ENCODE data around the gene ANO2.

ANO2 gene

GRCh38 chr12:5909560-5909959 lies 35.5 kb downstream of the ANO2 start:
- no peaks in the 10 kb centered on the region for H3K36me3 ChIP-seq (ENCODE audit: insufficient read depth, insufficient read length, low read length)
- H3K4me3 ChIP-seq (ENCODE audit: insufficient read length, low read depth) = no peak overlapping the region
- H3K9ac ChIP-seq (ENCODE audit: insufficient read length, low read depth) = no peak overlapping the region
- TF ChIP-seq YY1 (IDR thresholded peaks at IDR 0.05; ENCODE audit: insufficient read depth, insufficient read length) = no peak
- TF ChIP-seq ZNF274 (IDR thresholded peaks at IDR 0.05; ENCODE audit: low read depth, low read length) = no peak
- no peak for TF ChIP-seq SUZ12 (IDR thresholded peaks at IDR 0.05; ENCODE audit: extremely low read depth, insufficient read depth, insufficient read length)
- peaks cover 6% of the 10 kb centered on the region for H3K4me1 ChIP-seq (ENCODE audit: insufficient read depth, insufficient read length)
- no peaks in the 10 kb centered on the region for H3K27me3 ChIP-seq (ENCODE audit: insufficient read depth, insufficient read length)
- DNase-seq (ENCODE audit: low read depth, low spot score) = no peak
- no peaks in the 10 kb centered on the region for H3K9me3 ChIP-seq (ENCODE audit: insufficient read depth, low read length)

- no peak for DNase-seq (ENCODE audit: low read depth, low spot score)
- no peaks in the 10 kb centered on the region for H3K27me3 ChIP-seq (ENCODE audit: insufficient read depth, insufficient read length)
- H3K36me3 ChIP-seq (ENCODE audit: insufficient read depth, insufficient read length, low read length) = no peaks in the 10 kb centered on the region
- no peak for TF ChIP-seq ZNF274 (IDR thresholded peaks at IDR 0.05; ENCODE audit: low read depth, low read length)
- no peak for TF ChIP-seq YY1 (IDR thresholded peaks at IDR 0.05; ENCODE audit: insufficient read depth, insufficient read length)
- TF ChIP-seq SUZ12 (IDR thresholded peaks at IDR 0.05; ENCODE audit: extremely low read depth, insufficient read depth, insufficient read length) = no peak
- H3K9me3 ChIP-seq (ENCODE audit: insufficient read depth, low read length) = no peaks in the 10 kb centered on the region
- H3K4me3 ChIP-seq (ENCODE audit: insufficient read length, low read depth) = no peak overlapping the region
- peaks cover 9% of the 10 kb centered on the region for H3K4me1 ChIP-seq (ENCODE audit: insufficient read depth, insufficient read length)
- no peak overlapping the region for H3K9ac ChIP-seq (ENCODE audit: insufficient read length, low read depth)
Measured at GRCh38 chr12:5908251-5908650, 36.8 kb downstream of the ANO2 start.

DNA sequence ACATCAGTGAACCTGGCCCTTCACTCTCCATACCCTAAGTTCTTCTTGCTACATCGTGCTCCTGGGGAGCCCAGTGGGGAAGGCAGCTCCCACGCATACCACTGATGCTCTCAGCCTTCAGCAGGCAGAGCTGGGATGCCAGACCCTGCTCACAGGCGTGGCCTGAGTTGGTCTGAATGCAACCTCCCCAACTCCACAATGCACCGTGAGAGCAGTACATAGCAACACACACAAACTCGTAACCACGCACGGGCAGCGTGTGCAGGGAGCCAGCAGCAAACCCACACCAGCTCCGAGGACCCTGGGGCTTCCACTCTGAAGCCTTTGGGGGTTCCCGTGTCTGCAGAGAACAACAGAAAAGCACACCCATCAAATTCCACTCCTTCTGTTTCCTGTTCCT lies 37.3 kb downstream of the ANO2 start:
- no peak for DNase-seq (ENCODE audit: low read depth, low spot score)
- no peak for TF ChIP-seq YY1 (IDR thresholded peaks at IDR 0.05; ENCODE audit: insufficient read depth, insufficient read length)
- no peak for TF ChIP-seq ZNF274 (IDR thresholded peaks at IDR 0.05; ENCODE audit: low read depth, low read length)
- TF ChIP-seq SUZ12 (IDR thresholded peaks at IDR 0.05; ENCODE audit: extremely low read depth, insufficient read depth, insufficient read length) = no peak
- H3K27me3 ChIP-seq (ENCODE audit: insufficient read depth, insufficient read length) = no peaks in the 10 kb centered on the region

GRCh38 chr12:5905757-5906156 lies 39.3 kb downstream of the ANO2 start:
- Histone ChIP-seq H3K4me3 (ENCODE audit: insufficient read length, low read depth) (no peak overlapping the region), H3K27me3 (ENCODE audit: insufficient read depth, insufficient read length) (no peaks in the 10 kb centered on the region), H3K9me3 (ENCODE audit: insufficient read depth, low read length) (no peaks in the 10 kb centered on the region), H3K4me1 (ENCODE audit: insufficient read depth, insufficient read length) (peaks cover 7% of the 10 kb centered on the region), H3K9ac (ENCODE audit: insufficient read length, low read depth) (no peak overlapping the region), H3K36me3 (ENCODE audit: insufficient read depth, insufficient read length, low read length) (no peaks in the 10 kb centered on the region)
- TF ChIP-seq ZNF274 (IDR thresholded peaks at IDR 0.05; ENCODE audit: low read depth, low read length) (no peak), SUZ12 (IDR thresholded peaks at IDR 0.05; ENCODE audit: extremely low read depth, insufficient read depth, insufficient read length) (no peak), YY1 (IDR thresholded peaks at IDR 0.05; ENCODE audit: insufficient read depth, insufficient read length) (no peak)
- no peak for DNase-seq (ENCODE audit: low read depth, low spot score)

More for the DNA sequence above, 37.3 kb downstream of the ANO2 start:
- H3K9ac ChIP-seq (ENCODE audit: insufficient read length, low read depth) = no peak overlapping the region
- H3K4me3 ChIP-seq (ENCODE audit: insufficient read length, low read depth) = no peak overlapping the region
- H3K36me3 ChIP-seq (ENCODE audit: insufficient read depth, insufficient read length, low read length) = no peaks in the 10 kb centered on the region
- H3K9me3 ChIP-seq (ENCODE audit: insufficient read depth, low read length) = no peaks in the 10 kb centered on the region
- peaks cover 7% of the 10 kb centered on the region for H3K4me1 ChIP-seq (ENCODE audit: insufficient read depth, insufficient read length)

- Histone ChIP-seq H3K4me1 (ENCODE audit: insufficient read depth, insufficient read length) (peaks cover 15% of the 10 kb centered on the region), H3K9me3 (ENCODE audit: insufficient read depth, low read length) (no peaks in the 10 kb centered on the region), H3K9ac (ENCODE audit: insufficient read length, low read depth) (no peak overlapping the region), H3K36me3 (ENCODE audit: insufficient read depth, insufficient read length, low read length) (no peaks in the 10 kb centered on the region), H3K4me3 (ENCODE audit: insufficient read length, low read depth) (no peak overlapping the region), H3K27me3 (ENCODE audit: insufficient read depth, insufficient read length) (no peaks in the 10 kb centered on the region)
- no peak for DNase-seq (ENCODE audit: low read depth, low spot score)
- no peak for TF ChIP-seq YY1 (IDR thresholded peaks at IDR 0.05; ENCODE audit: insufficient read depth, insufficient read length)
- TF ChIP-seq ZNF274 (IDR thresholded peaks at IDR 0.05; ENCODE audit: low read depth, low read length) = no peak
- no peak for TF ChIP-seq SUZ12 (IDR thresholded peaks at IDR 0.05; ENCODE audit: extremely low read depth, insufficient read depth, insufficient read length)
Measured at GRCh38 chr12:5904969-5905368, 40.1 kb downstream of the ANO2 start.

DNA sequence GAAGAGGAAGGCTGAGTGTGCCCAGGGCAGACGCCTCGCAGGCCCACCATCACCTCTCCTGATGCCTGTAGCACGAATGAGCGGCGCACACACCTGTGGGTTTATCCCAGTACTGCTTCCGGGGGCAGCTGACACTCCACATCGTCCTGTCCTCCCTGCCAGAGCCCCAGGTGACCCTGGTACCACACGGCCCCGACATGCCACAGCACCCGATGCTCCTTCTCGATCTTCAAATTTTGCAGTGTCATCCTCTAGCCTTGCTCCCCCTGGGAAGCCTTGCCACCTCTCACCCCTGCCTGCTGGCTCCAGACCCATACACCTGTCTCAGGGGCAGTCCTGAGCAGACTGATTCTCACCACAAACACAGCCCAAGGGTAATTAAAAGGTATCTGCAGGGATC lies 40.6 kb downstream of the ANO2 start:
- TF ChIP-seq SUZ12 (IDR thresholded peaks at IDR 0.05; ENCODE audit: extremely low read depth, insufficient read depth, insufficient read length) (no peak), ZNF274 (IDR thresholded peaks at IDR 0.05; ENCODE audit: low read depth, low read length) (no peak), YY1 (IDR thresholded peaks at IDR 0.05; ENCODE audit: insufficient read depth, insufficient read length) (no peak)
- Histone ChIP-seq H3K4me3 (ENCODE audit: insufficient read length, low read depth) (no peak overlapping the region), H3K9ac (ENCODE audit: insufficient read length, low read depth) (no peak overlapping the region), H3K36me3 (ENCODE audit: insufficient read depth, insufficient read length, low read length) (no peaks in the 10 kb centered on the region), H3K9me3 (ENCODE audit: insufficient read depth, low read length) (no peaks in the 10 kb centered on the region), H3K27me3 (ENCODE audit: insufficient read depth, insufficient read length) (no peaks in the 10 kb centered on the region), H3K4me1 (ENCODE audit: insufficient read depth, insufficient read length) (peaks cover 15% of the 10 kb centered on the region)
- no peak for DNase-seq (ENCODE audit: low read depth, low spot score)

- H3K9me3 ChIP-seq (ENCODE audit: insufficient read depth, low read length) = no peaks in the 10 kb centered on the region
- H3K4me3 ChIP-seq (ENCODE audit: insufficient read length, low read depth) = no peak overlapping the region
- no peaks in the 10 kb centered on the region for H3K36me3 ChIP-seq (ENCODE audit: insufficient read depth, insufficient read length, low read length)
- H3K9ac ChIP-seq (ENCODE audit: insufficient read length, low read depth) = no peak overlapping the region
- no peak for DNase-seq (ENCODE audit: low read depth, low spot score)
- peaks cover 13% of the 10 kb centered on the region for H3K4me1 ChIP-seq (ENCODE audit: insufficient read depth, insufficient read length)
- no peaks in the 10 kb centered on the region for H3K27me3 ChIP-seq (ENCODE audit: insufficient read depth, insufficient read length)
- TF ChIP-seq YY1 (IDR thresholded peaks at IDR 0.05; ENCODE audit: insufficient read depth, insufficient read length) (no peak), SUZ12 (IDR thresholded peaks at IDR 0.05; ENCODE audit: extremely low read depth, insufficient read depth, insufficient read length) (no peak), ZNF274 (IDR thresholded peaks at IDR 0.05; ENCODE audit: low read depth, low read length) (no peak)
Measured at GRCh38 chr12:5902736-5903135, 42.3 kb downstream of the ANO2 start.
